Glutamatergic neuron (in vitro differentiated cells): ENCODE data around the gene OSBP2. TPM values are rescaled to one million over a fixed set of nuclear protein-coding genes. Genes with fewer than 3 reads are reported as not detected.
"Not testable (repeated sequence)": the region's sequence is repeated elsewhere in the genome, so short reads cannot be mapped to it uniquely, and the experiment has no call there.

Experiments
- DNase-seq: peaks from one replicate; pipeline ENCODE4 v3.0.0; 2022
- H3K27ac Mint-ChIP-seq: one replicate; pipeline ENCODE4 v1.8.0; 2020; ENCODE audit warnings: mild to moderate bottlenecking, mixed read lengths, inconsistent platforms; ENCODE audit not compliant: unreplicated experiment
- H3K27me3 Mint-ChIP-seq: one replicate; pipeline ENCODE4 v1.8.0; 2020; ENCODE audit warnings: mild to moderate bottlenecking, moderate library complexity, mixed read lengths, inconsistent platforms; ENCODE audit not compliant: unreplicated experiment
- H3K36me3 Mint-ChIP-seq: one replicate; pipeline ENCODE4 v1.8.0; 2020; ENCODE audit warnings: mild to moderate bottlenecking, mixed read lengths, inconsistent platforms; ENCODE audit not compliant: unreplicated experiment
- H3K4me1 Mint-ChIP-seq: one replicate; pipeline ENCODE4 v1.8.0; 2020; ENCODE audit warnings: mild to moderate bottlenecking, low read depth, mixed read lengths, inconsistent platforms; ENCODE audit not compliant: unreplicated experiment
- H3K4me3 Mint-ChIP-seq: one replicate; pipeline ENCODE4 v1.8.0; 2020; ENCODE audit warnings: mild to moderate bottlenecking, mixed read lengths, inconsistent platforms; ENCODE audit not compliant: unreplicated experiment
- H3K9me3 Mint-ChIP-seq: one replicate; pipeline ENCODE4 v1.8.0; 2020; ENCODE audit warnings: mild to moderate bottlenecking, moderate library complexity, mixed read lengths, inconsistent platforms; ENCODE audit not compliant: unreplicated experiment
- CTCF ChIP-seq: fragments of 200-600 bp; sonication (generic); IDR thresholded peaks from one replicate; pipeline ENCODE4 v1.5.0; 2021; ENCODE audit not compliant: partially characterized antibody, unreplicated experiment
- total RNA-seq: library from RNA; stranded (reverse); fragmentation: NEBNext Ultra II Directional; extraction: Animal tissue kit (Norgen Biotek cat#: 25700); gene quantifications from one replicate; pipeline ENCODE4 v1.2.1, GENCODE V29; 2021; ENCODE audit not compliant: unreplicated experiment

OSBP2 gene
- total RNA-seq, 1 donor from 2014 or later: 18.3 TPM

DNA sequence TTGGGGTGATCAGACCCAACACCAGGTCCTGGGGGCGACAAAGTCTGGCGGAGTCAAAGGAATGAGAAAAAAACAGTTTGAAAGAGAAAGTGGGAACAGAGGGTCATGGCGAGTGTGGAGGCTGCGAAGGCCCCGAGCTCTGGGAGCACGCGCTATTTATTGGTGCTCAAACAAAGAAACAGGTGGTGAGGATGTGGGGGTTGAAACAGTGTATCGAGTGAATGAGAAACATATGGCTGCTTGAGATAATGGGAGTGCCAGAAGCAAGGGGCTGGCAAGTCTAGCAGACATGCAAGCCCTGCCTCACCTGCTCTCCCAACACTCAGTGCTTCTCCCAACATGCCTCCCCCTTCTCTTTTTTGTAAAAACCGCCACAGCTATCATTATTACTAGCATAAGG is 19.2 kb upstream of the OSBP2 start:
- Mint-ChIP-seq H3K4me3 (no peak overlapping the region), H3K36me3 (no peaks in the 10 kb centered on the region), H3K27ac (peak overlapping the region; percentile 13), H3K9me3 (no peaks in the 10 kb centered on the region), H3K27me3 (peaks cover 5% of the 10 kb centered on the region), H3K4me1 (peaks cover 28% of the 10 kb centered on the region)
- DNase-seq: no peak
- no peak for TF ChIP-seq CTCF

- Mint-ChIP-seq H3K27ac (peak overlapping the region; percentile 87), H3K4me1 (peaks cover 22% of the 10 kb centered on the region)
- H3K4me3 Mint-ChIP-seq, H3K27me3 Mint-ChIP-seq, DNase-seq, H3K9me3 Mint-ChIP-seq, H3K36me3 Mint-ChIP-seq: not testable (repeated sequence)
These were observed 18.1 kb upstream of the OSBP2 start for GRCh38 chr22:30676565-30676964.

- not testable (repeated sequence) for DNase-seq, H3K9me3 Mint-ChIP-seq, H3K36me3 Mint-ChIP-seq, H3K27me3 Mint-ChIP-seq, H3K27ac Mint-ChIP-seq, H3K4me3 Mint-ChIP-seq
- H3K4me1 Mint-ChIP-seq: peaks cover 19% of the 10 kb centered on the region
These were observed 14.6 kb upstream of the OSBP2 start for GRCh38 chr22:30679895-30680690.

GRCh38 chr22:30680991-30681770 is 13.5 kb upstream of the OSBP2 start:
- Mint-ChIP-seq H3K27me3 (peaks cover 3% of the 10 kb centered on the region), H3K27ac (no peak overlapping the region), H3K36me3 (no peaks in the 10 kb centered on the region), H3K4me3 (no peak overlapping the region), H3K4me1 (peaks cover 9% of the 10 kb centered on the region), H3K9me3 (no peaks in the 10 kb centered on the region)
- DNase-seq: no peak
- TF ChIP-seq CTCF: no peak

GRCh38 chr22:30681831-30682230 is 12.8 kb upstream of the OSBP2 start:
- no peaks in the 10 kb centered on the region for H3K36me3 Mint-ChIP-seq
- no peak for DNase-seq

More at GRCh38 chr22:30681831-30682230, 12.8 kb upstream of the OSBP2 start:
- Mint-ChIP-seq H3K4me3 (no peak overlapping the region), H3K27me3 (peaks cover 2% of the 10 kb centered on the region), H3K4me1 (peaks cover 4% of the 10 kb centered on the region), H3K27ac (no peak overlapping the region), H3K9me3 (no peaks in the 10 kb centered on the region)
- TF ChIP-seq CTCF: no peak
